Testis (tissue), 2 donors: Measurements from ENCODE around the gene MBP.

Experiments used
- POLR2A ChIP-seq: fragments of 450-650 bp; IDR thresholded peaks from one replicate; pipeline ENCODE4 v1.6.1; 2017; ENCODE audit warnings: antibody characterized with exemption, mild to moderate bottlenecking, moderate library complexity
- TF ChIP-seq, protein P1 (sequence below), 3 experiments: fragments of 450-650 bp in 2 of 3; fragments of 200-600 bp in 1 of 3; sonication (generic) in 1 of 3; IDR thresholded peaks; one replicate each; pipeline ENCODE4 v1.5.1; 2016 to 2019; ENCODE audit warnings: antibody characterized with exemption in 3 of 3, mild to moderate bottlenecking in 2 of 3, moderate library complexity in 1 of 3

- TF ChIP-seq, protein P1, sequence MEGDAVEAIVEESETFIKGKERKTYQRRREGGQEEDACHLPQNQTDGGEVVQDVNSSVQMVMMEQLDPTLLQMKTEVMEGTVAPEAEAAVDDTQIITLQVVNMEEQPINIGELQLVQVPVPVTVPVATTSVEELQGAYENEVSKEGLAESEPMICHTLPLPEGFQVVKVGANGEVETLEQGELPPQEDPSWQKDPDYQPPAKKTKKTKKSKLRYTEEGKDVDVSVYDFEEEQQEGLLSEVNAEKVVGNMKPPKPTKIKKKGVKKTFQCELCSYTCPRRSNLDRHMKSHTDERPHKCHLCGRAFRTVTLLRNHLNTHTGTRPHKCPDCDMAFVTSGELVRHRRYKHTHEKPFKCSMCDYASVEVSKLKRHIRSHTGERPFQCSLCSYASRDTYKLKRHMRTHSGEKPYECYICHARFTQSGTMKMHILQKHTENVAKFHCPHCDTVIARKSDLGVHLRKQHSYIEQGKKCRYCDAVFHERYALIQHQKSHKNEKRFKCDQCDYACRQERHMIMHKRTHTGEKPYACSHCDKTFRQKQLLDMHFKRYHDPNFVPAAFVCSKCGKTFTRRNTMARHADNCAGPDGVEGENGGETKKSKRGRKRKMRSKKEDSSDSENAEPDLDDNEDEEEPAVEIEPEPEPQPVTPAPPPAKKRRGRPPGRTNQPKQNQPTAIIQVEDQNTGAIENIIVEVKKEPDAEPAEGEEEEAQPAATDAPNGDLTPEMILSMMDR (IDR thresholded peaks at IDR 0.05): no peak
- TF ChIP-seq POLR2A: no peak
Measured at GRCh38 chr18:77114415-77115191, 18.0 kb downstream of the MBP start.
